OCI-M2 (cell line): ENCODE data around the gene C3.
"Not testable (repeated sequence)": the region's sequence is repeated elsewhere in the genome, so short reads cannot be mapped to it uniquely, and the experiment has no call there.

Experiments
- DNase-seq: peaks from one replicate; lab custom pipeline; 2025; ENCODE audit not compliant: unreplicated experiment; lab: John Stamatoyannopoulos, UW

The C3 gene

DNA sequence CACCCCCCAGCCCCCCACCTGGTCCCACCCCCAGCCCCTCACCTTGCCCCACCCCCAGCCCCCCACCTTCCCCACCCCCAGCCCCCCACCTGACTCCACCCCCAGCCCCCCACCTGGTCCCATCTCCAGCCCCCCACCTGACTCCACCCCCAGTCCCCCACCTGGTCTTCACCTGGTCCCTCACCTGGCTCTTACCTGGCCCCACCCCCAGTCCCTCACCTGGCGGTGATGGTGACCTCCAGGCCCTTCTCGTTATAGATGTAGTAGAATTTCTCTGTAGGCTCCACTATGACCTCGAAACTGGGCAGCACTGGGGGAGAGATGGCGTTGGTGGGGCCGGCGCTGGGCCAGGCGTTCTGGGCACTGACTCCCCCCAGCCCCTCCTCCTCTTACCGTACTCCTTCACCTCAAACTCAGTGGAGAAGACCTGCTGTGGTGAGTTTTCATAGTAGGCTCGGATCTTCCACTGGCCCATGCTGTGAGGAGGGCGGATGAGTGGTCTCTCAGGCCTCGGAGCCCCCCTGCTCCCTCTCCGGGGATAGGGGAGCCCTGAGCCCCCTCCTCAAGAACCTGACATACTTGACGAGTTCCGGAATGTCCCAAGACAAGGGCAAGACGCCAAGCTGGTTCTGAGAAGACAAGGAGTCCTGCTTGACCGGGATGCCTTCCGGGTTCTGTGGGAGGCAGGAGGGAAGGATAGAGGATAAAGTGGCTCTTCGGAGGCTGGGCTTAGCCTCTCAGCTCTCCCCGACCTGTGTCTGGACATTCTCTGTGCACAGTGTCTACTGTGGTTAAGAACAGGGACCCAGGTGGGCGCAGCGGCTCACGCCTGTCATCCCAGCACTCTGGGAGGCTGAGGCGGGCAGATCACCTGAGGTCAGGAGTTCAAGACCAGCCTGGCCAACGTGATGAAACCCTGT is 6.4 kb downstream of the C3 start:
- DNase-seq, result no peak

DNA sequence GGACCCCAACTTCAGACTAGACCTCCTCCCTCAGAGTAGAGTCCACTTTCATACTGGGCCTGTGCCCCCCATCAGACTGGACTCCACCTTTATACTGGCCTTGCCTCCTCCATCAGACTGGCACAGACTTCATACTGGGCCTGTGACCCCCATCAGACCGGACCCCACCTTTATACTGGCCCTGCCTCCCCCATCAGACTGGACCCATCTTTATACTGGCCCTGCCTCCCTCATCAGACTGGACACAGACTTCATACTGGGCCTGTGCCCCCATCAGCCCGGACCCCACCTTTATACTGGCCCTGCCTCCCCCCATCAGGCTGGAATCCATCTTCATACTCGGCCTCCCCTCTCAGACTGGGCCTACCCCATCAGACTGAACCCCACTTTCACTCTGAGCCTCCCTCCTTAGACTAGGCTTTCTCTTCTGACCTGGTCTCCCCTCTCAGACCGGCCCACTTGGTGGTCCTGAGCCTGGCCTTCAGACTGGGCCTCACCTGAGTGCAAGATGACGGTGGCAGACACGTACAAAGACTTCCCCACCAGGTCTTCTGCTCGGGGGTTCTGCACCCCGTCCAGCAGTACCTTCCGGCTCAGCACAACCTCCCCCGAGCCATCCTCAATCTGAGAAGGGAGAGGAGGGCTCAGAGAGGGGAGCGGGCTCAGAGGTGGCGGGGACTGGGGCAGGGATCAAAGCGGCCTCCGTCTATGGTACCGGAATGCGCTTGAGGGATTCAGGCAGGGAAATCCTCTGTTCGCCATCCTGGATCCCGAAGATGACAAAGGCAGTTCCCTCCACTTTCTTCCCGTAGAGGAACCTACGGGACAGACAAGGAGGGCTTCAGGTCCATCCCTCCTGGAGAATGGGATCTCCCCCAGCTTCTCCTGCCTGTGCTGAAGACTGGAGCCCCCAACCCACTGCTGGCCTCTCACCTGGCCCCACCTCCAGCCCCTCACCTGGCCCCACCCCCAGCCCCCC is 7.5 kb downstream of the C3 start:
- DNase-seq, result no peak

DNA sequence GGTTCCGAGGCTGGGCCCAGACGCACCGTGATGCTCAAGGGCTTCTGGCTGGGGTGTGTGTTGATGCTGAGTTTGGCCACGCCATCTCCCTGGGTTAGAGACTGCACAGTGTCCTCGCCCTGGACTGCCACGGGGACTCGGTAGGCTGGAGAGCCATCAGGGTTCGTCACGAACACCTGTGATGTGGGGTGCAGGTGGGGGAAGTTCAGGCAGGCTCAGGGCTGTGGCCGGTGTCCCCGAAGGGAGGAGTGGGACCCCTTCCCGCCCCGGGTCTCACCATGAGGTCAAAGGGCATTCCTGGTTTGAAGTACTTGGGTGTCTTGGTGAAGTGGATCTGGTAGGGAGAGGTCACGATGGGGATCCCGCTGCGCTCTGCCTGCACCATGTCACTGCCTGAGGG is 8.2 kb downstream of the C3 start:
- no peak for DNase-seq

DNA sequence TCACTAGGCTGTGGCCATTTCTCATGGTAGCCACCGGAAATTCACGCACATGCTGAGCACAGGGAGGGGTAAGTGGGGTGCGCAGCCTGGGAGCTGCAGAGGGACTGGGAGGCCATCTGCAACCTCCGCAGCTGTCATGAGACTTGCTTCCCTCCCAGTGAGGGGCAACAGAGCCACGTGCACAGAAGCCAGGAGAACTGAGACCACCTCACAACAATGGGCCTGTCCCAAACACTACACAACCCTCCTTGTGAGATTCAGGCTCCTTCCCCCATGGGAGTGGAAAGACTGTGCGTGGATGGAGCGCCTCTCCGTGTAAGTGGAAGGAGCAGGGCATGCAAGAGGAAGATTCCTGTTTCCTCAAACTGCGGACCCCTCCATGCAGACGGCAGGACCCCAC is 8.8 kb downstream of the C3 start:
- no peak for DNase-seq

DNA sequence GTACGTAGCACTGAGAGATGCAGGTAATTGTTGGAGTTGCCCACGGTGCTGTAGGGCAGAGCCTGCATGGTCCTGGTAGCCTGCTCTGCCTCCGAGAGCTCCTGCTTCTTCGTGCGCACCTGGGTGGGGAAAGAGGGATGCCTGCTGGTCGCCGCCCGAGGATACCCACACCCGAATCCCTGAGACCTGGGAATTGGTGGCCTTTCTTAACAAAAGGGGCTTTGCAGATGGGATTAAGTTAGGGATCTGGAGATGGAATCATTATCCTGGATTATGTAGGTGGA is 9.4 kb downstream of the C3 start:
- no peak for DNase-seq

DNA sequence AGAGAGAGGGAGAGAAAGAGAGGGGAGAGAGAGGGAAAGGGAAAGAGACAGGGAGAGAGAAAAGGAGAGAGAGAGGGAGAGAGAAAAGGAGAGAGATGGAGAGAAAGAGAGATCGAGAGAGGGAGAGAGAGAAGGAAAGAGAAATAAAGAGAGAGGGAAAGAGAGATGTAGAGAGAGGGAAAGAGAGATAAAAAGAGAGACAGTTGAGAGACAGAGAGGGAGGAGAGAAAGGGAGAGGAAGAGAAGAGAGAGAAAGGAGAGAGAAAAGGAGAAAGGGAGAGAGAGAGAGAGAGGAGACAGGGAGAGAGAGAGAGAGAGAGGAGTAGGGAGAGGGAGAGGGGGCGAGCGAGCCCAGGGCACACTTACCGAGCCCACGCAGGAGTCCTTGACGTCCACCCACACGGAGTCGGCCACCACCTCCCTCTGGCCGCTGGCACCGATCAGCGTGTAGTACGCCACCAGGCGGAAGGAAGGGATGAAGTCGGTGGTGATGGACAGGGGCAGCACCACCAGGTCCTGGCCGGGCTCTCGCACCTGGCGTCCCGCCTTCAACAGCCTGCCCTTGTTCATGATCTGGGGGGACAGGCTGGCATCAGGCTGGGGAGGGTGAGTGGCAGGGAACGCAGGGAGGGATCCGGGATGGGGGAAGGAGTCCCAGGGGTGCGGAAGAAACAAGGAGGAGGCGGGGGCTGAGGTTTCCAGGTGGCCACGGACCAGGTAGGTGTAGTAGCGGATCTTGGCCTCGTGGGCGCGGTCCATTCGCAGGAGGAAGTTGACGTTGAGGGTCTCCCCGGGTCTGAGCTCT is 10.0 kb downstream of the C3 start:
- no peak for DNase-seq

DNA sequence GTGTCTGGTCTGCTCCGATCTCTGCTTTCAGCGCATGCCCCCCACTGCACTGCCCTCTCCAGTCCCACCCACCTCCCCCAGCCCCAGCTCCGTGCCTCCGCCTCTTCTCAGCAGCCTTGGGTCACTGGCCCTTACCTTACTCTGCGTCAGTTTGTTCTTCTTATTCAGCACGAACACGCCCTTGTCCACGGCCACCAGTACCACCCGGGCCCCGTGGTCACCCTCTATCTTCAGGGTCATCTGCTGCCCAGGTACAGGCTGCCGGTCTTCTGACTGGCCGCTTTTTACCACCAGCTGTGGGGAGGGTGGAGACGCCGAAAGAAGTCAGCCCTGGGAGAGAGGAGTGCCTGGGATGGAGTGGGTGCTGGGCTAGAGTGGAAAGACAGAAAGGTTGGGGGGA is 10.9 kb downstream of the C3 start:
- DNase-seq, result no peak

DNA sequence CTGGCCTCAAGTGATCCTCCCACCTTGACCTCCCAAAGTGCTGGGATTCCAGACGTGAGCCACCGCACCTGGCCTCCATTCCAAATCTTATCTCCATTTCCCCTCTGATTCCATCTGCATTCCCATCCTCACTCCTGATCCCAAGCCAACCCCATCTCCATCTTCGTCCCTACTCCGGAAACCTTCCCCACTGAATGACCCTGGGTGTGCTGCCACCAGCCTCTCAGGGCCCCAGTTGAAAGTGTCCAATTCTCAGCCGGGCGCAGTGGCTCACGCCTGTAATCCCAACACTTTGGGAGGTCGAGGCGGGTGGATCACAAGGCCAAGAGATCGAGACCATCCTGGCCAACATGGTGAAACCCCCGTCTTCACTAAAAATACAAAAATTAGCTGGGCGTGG is 11.5 kb downstream of the C3 start:
- not testable (repeated sequence) for DNase-seq

DNA sequence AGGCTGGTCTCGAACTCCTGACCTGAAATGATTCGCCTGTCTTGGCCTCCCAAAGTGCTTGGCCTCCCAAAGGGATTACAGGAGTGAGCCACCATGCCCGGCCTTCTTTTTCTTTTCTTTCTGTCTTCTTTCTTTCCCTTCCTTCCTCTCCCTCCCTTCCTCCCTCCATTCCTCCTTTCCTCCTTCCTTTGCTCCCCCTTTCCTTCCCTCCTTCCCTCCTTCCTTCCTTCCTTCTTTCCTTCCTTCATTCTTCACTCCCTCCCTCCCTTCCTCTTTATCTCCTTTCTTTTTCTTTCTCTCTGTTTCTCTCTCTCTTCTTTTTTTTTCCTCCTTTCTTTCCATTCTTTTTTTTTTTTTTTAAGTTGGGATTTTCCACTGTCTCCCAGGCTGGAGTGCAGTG is 12.1 kb downstream of the C3 start:
- DNase-seq, result no peak

DNA sequence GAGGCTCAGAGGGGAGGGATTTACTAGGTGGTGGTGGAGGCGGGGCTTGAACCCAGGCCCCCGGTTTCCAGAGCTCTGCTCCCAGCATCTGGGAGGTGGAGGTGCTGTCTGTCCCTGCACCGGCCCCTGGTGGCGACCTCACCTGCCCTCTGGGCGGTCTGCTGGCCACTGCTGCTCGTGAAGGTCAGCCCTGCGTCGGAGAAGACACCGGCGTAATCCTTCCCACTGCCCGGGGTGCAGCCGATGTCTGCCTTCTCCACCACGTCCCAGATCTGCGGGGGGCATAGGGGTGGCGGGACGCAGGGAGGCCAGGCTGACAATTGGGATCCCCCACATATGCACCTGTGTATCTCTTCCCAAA is 12.8 kb downstream of the C3 start:
- DNase-seq, result no peak

DNA sequence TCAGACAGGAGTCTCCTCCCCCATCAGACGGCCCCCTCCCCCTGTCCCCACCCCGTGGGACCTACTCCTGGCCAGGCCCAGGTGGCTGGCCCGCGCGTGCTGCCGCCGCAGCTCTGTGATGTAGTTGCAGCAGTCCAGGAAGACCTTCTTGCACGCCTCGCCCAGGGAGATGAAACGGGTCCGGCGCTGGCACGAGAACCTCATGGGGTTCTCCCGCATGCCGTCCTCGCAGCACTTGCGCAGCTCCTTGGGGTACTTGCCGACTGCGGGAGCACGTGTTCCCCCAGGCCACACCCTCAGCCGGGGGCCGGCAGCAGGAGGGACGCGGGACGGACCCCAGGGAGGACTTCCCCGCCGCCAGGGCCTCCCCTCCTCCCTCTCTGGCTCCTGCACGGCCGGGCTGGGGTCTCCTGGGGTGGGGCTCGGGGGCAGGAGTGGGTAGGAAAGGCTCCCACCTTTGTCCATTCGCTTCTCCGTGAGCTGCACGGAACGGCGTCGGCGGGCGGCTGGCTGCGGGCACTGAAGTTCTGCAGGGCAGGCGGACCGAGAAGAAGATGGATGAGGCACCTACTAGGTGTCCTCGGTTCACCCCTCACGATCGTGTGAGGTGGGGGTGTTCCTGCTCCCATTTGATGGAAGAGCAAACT is 13.3 kb downstream of the C3 start:
- no peak for DNase-seq

DNA sequence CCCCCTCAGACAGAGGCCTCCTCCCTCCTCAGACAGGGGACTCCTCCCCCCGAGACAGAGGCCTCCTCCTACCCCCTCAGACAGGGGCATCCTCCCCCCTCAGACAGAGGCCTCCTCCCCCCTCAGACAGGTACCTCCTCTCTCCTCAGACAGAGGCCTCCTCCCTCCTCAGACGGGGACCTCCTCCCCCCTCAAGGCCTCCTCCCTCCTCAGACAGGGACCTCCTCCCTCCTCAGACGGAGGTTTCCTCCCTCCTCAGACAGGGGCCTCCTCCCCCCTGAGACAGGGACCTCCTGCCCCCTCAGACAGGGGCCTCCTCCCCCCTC is 13.9 kb downstream of the C3 start:
- DNase-seq, result no peak

DNA sequence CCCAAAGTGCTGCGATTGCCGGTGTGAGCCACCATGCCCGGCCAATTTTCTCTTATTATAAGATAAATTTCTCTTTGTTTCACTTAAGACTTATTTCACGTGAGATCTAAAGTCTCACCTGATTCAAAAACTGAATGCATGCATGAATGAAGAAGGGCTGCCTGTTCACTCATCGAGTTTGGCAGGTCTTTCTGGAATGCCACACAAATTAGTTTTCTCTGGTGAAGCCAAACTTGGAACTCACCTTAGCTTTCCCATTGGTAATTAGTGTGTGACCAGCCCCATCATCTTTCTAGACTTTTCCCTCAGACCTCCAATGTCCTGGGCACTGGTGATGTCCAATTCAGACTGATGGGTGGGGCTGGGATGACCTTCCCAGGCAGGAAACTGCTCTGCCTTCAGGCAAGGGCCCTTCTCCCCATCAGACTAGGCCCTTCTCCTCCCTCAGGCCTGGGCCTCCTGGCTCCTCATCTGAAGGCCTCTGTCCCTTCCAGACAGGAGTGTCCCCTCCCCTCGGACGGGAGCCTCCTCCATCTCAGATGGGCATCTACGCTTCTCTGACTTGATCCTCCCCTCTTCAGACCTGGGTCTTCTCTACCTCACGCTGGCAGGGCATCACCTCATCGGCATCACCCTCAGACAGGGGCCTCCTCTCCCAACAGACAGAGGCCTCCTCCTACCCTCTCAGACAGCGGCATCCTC is 14.4 kb downstream of the C3 start:
- no peak for DNase-seq

DNA sequence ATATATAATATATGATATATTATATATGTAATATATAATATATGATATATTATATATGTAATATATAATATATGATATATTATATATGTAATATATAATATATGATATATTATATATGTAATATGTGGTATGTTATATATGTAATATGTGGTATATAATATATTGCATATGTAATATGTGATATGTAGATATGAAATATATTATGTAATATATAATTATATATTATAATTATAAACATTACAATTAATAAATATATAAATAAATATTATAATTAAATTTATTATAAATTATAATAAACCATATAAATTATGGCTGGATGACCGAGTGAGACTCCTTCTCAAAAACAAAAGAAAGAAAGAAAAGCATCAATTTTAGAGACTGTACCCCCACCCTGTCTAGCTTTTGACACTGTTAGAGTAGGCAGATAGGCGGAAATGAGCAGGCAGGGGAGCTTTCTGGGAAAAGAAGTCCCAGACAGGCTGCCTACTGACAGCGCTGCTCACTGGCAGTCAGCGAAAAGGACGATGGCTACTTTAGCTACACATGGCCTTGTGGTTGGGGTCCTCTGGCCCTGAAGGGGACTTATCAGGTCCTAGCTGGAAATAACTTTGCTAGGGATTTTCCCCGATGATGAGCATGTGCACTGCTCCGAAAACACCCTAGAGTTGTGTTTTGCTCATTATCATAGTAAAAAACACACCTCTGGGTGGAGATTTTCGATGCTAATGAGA is 19.7 kb downstream of the C3 start:
- no peak for DNase-seq

DNA sequence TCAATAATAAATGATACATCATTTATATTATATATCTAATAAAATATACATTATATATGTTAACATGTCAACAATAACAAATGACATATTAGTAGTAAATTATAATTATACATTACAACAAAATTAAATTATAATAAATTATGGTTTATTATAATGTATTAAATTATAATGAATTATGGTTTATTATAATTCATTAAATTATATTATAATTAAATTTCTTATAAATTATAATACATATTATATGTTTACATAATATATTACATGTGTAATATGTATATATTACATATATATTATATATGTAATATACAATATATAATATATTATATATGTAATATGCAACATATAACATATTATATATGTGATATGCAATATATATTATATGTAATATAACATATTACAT is 20.5 kb downstream of the C3 start:
- DNase-seq, result no peak

DNA sequence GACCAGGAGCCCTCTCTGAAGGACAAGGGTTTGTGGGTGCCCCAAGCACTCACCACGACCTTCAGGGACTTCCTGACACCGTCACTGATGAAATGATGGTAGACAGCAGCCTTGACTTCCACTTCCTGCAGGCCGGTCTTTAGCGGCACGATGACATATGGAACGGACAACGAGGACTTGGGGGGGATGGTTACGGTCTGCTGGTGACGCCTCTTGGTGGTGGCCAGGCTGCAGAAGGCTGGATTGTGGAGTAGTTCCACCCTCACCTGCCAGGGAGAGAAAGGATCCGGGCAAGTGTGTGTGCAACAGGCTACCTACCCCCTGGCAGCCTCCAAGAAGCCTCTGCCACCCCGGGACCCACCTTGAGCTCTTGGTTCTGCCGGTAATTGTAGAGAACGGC is 23.2 kb downstream of the C3 start:
- no peak for DNase-seq

DNA sequence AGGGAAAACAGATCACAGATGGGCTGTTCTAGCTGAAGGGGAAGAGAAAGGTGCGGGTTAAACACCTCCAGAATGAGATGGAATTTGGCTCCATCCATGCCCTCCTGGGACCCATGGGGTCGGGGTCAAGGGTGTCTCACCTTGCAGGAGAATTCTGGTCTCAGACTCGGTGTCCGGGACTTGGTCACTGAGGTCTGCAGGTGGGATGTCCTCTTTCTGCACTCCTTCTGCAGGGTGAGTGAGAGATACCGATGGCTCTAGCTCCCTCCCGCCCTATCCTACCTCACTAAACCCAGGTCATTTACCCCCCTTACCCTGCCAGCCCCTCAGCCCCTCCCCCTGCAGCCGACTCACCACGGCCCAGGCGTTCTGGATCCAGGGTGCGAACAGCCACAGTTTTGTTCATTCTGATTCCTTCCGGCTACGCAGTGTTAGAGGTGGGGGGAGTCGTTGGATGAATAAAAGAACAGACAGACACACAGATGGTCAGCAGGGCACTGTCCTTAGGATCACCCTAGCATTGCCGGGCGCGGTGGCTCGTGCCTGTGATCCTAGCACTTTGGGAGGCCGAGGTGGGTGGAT is 24.1 kb downstream of the C3 start:
- no peak for DNase-seq

DNA sequence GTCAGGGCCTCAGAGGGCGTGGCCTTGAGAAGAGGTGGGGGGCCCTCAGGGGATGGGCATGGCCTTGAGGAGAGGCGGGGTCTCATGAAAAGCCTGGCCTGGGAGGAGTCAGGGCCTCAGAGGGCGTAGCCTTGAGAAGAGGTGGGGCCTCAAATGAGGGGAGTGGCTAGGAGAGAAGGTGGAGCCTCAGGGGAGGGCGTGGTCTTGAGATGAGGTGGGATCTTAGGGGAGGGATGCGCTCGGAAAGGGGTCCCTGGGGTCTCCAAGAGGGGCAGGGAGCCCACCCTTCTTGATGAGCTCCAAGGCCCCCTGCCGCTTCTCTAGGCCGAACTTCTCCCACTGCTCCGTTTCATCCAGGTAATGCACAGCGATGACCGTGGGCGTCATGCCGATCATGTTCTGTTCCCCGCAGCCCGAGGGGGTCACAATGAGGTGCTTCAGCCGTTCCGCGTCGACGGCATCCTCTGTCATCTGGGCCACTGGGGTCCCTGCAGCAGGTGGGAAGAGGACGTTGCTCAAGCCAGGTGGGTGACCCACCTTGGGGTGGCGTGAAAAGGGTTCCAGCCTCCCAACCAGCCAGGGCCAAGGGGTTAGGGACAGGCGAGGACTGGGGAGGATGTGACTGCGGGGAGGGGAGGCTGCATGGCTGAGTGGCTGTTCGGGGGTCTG is 26.2 kb downstream of the C3 start:
- DNase-seq, result no peak

DNA sequence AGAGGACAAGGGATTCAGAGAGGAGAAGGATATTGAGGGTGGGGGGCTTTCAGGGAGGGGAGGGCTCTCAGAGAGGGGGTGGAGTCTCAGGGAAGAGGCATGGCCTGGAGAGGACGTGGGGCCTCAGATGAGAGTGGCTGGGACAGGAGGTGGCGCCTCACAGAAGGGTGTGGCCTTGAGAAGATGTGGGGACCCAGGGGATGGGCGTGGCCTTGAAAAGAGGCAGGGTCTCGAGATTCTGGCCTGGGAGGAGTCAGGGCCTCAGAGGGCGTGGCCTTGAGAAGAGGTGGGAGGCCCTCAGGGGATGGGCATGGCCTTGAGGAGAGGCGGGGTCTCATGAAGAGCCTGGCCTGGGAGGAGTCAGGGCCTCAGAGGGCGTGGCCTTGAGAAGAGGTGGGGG is 26.8 kb downstream of the C3 start:
- no peak for DNase-seq
